Measurements from ENCODE around the gene IRF3. TPM values are rescaled to one million over a fixed set of nuclear protein-coding genes. Genes with fewer than 3 reads are reported as not detected.
A peak's percentile ranks its signal among the peaks of the same experiment; 100 is the strongest.
"Not testable (repeated sequence)": the region's sequence is repeated elsewhere in the genome, so short reads cannot be mapped to it uniquely, and the experiment has no call there.

IRF3 gene
- polyA plus RNA-seq, 1 donor = 53.2 TPM

DNA sequence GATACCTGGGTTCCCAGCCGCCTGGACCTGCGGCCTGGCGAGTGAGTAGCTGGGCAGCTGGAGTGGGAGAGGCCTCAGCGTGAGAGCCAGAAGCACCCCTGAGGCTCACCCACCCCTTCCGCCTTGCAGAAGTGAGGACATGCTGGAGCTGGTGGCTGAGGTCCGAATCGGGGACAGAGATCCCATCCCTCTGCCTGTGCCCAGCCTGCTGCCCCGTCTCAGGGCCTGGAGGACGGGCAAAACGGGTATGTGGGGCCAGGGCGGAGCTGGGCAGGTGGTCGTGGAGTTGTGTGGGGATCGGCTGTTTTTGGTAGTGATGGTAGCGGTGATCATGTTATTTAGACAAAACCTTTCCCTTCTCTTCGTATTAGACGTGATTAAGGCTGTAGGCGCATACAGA, 19.1 kb downstream of the IRF3 start:
- no peak for DNase-seq

DNA sequence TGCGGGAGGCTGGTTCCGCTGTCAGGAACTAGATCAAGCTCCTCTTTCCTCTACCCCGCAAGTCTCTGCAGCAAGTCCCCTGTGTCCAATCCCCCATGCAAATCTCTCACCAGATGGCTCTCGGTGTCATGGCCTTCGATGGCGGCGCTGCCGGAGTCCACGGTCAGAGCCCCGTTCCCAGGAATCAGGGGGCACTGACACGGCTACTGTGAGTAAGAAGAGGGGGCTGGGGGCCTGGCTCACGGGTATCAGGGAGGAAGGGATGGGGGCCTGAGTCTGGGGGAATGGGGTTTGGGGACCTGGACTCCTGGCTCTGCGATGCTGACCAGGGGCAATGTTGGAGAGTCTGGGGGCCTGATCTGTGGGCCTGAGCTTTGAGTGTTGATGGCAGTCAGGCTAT, 19.7 kb downstream of the IRF3 start:
- no peak for DNase-seq

DNA sequence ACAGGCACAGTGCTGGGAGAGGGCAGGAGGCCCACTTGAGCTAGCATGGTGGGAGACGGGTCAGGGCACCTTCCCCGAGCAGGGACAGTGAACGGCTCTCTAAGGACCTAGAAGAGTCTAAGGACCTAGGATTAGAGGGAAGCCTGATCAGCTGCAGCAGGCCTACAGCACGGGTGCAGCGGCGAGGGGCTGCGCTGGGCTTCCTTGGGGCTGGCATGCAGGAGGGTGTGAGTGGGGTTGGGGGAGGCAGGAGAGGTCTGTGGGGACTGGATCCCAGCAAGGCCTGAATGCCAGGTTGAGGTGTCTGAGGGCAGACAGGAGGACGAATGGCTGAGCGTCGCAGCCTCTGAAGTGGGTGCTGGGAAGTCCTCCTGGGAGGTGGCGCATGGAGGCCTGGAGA, 20.1 kb downstream of the IRF3 start:
- DNase-seq = no peak

DNA sequence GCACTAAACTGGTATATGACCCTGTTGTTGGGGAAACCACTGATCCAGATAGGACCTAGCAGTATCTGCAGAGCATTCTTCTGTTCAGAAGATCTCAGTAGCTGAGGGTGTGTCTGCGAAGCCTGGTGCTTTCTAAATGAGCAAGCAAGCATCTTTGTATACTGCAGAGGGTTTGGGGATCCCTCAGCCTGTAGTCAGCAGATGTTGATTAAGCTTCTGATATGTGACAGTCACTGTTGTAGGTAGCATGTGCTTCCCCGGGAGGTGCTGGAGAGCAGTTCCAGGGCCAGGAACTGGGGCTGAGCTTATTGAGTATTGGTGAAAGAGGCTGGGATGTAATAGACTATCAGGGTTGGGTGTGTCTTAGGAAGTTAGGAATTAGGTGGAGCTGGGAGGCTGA, 22.2 kb downstream of the IRF3 start:
- DNase-seq = no peak

DNA sequence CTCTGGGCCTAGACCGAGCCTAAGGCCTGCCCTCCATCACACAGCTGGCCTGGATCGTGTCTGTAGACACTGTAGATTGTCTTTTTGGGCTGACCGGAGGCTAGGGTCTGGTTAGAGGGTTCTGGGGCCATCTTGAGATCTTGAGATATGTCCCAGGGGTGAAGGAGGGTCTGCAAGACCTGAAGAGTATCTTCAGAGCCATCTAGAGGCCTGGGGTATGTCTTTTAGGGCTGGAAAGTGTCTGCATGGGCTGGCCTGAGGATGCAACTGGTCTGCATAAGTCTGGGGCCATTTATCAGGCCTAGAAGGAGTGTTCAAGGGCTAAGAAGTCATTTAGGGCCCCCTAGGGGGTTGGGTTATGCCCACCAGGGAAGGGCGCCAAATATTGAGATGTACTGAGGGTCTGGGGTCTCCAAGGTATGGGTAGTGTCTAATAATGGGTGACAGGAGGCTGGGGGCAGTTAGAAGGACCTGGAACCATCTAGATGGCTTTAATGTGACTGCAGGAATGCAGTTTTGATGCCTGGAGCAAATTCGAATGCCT, 23.1 kb downstream of the IRF3 start:
- no peak for DNase-seq

DNA sequence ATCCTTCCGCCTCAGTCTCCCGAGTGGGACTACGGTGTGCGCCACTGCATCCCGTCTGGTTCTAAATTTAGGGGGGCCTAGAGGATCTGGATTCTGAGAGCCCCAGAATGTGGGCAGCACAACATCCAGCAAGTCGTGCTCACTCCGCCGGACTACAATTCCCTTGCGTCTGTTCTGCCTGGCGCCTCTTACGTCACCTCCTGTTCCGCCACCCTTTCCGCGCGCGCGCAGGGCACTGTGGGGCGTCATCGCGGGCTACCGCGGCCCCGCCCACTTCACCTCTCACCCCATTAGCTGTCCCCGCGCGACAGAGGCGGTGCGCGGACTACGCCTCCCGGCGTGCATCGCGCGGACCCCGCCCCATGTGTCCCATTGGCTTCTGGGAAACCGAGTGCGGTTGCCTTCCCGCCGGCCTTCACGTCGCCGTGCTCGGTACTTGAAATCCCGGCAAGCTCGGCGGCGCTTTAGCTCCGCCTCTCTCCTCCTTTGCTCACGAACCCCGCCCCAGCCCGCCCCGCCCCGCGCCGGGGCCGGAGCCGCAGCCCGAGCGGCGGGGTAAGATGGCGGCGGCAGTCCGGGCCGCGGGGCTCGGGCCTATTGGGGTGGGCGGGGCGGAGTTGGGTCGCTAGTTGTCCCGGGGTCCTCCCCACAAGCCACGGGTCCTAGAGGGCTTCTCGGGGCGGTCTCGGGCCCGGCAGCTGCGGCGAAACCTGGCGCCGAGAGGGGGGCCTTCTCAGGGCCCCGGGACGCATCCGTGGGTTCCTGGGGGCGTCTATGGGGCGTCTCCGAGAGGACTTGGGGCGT, 23.8 kb downstream of the IRF3 start, which contains the start of gene SCAF1:
TSS of gene SCAF1 (plus strand) at position 522 of the 804 bp plus-strand sequence. CDS start 2,818 bp downstream, outside the sequence.
- DNase-seq = peak; percentile 99

DNA sequence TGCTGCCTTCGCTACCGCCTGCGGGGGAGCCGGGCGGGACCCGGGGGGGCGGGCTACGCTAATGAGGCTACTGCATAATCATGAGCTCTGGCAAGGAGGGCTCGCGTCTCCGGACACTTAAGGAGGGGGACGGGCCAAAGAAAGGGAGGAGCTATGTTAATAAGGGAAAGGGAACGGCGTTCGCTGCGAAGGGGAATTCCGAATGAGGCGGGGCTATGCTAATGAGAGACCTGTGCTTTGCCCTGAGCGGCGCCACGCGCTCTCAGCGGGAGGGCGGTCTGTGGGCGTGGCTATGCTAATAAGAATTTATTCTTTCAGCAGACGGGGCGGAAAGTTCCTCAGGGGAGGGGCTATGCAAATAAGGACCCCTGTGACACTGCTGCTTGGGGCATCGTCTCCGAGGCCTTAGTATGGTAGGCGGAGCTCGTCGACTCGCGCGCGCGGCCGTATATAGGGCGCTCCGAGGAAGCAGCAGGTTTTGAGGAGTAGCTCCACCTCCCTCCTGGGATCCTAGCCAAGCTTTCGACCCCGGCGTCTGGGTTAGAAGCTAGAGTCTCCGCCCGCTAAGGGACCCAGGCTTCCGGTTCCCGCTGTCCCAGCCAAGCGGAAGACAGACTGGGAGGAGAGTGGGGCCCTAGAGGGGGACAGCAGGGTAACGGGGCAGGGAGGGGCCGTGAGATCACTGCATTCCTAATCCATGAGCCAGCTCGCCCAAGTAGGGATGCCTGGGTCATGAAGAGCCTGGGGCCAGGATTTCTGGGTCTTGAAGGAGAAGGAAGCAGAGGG, 25.4 kb downstream of the IRF3 start, which contains the start of gene RRAS:
TSS of gene RRAS (minus strand) at position 31 of the 786 bp plus-strand sequence. CDS start 45 bp downstream, outside the sequence.
- DNase-seq = peak; percentile 100

DNA sequence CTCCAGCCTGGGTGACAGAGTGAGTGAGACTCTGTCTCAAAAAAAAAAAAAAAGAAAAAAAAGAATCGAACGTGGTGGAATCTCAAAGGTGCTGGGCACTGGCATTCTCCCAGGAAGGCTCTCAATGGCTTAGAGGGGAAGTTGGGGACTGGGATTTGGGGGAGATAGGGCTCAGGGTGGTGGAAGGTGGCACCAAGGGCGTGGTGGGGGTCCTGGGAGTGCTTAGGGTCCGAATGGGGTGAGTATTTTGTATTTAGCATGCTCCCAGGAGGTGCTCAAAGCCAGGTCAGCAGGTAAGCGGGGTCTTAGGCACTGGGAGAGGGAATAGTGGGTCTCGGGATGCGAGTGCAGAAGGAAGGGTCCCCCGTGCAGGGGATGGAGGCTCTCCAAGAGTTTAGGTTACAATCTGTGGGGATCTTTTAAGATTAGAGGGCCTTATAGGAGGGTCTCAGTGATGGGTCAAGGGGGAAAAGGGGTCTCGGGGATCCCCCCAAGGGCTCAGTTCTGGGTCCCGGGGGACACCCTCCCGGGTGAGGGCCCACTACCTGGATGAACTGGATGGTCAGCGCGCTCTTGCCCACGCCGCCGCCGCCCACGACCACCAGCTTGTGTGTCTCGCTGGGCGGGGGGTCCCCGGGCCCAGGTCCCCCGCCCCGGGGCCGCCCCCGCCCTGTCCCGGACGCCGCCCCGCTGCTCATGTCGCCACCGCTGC, 26.1 kb downstream of the IRF3 start:
- no peak for DNase-seq

DNA sequence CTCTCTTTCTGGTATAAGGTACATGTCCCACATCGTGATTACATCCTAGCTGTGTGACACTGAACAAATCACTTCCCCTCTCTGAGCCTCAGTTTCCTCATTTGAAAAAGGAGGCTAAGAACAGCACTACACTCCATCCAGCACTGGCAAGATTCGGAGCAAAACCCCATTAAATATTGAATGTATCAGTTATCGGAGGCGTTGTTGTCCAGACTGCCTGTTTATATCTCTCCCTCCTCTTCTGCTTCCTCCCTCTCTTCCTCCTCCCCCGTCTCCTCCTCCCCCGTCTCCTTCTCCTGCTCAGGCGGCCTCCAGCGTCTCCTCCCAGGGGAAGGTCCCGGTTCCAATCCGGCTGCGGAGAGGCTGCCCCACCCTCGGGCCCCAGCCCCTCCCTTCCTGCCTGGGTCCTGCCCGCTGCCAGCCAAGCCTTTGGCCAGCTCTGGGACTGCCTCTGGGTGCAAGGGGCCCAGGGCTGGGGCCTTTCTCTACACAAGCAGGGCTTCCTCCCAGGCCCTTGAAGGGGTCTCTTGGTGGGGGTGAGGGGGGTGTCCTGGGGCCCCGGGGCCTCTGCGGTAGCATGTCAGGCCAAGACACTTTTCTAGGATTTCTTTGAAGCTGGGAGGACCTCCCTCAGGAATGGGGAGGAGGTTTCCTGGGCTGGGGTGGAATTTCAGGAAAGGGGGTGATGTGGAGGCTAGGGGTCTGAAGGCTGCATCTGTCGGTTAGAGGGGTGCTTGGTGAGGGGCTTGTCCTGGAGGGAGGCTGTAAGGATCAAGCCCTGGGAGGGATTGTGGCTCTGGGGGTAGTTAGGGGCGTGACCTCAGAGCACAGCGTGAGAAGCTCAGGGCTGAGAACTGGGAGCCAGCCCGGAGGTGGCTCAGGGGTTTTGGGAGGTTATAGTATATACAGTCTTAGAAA, 27.6 kb downstream of the IRF3 start:
- no peak for DNase-seq

DNA sequence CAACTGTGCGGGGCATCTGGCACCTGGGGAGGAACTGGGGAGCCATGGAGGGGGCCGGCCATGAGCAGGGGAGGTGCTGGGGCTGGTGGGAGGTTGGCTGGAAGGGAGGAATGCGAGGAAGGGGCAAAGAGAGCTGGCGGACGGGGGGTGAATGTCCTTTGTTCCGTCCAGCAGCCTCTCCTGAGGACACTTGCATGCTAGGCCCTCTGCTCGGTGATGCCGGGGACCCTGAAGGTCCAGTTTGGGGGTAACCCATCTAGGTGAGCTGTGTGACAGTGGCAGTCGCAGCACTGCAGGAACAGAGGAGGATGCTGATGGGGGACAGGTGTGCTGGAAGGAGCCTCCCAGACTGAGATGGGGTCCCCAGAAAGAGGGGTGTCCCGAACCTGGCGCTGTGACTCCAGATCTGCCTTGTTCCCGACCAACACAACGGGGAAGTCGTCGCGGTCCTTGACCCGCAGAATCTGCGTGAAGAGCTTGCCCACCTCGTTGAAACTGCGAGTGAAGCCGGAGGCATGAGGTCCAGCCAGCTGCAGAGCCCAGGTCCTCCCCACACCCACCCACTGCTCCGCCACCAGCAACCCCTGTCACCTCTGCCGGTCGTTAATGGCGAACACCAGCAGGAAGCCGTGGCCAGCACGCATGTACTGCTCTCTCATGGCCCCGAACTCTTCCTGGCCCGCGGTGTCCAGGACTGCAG, 29.3 kb downstream of the IRF3 start:
- no peak for DNase-seq

DNA sequence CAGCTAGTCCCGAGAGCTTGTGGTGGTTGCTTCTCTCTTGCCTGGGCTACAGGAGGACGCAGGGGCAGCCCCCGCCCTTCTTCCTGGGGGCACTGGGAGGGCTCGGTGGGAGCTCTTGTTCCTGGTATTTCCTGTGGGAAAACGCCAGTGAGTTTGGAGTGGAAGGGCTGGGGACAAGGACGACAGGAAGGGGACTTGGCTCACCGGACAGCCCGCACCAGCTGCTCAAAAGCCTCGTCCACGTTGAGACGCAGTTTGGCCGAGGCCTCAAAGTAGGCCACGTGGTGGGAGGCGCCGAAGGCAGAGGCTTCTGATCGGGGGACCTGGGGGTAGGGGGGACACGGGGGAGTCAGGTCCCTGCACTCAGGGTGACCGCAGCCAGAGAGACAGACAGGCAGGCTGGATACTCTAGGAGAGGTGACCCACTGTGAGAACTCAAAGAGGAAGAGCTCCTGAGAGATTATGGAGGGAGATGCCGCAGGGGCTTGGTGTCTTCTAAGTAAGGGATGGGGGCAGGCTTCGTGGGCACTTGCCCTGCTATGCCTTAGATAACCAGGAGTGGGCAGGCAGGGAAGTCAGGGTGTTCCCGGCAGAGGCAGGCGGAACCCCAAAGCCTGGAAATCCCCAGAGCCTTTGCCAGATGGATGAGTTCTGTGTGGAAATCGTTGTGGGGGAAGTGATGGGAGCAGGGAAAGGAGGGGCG, 30.0 kb downstream of the IRF3 start:
- no peak for DNase-seq

DNA sequence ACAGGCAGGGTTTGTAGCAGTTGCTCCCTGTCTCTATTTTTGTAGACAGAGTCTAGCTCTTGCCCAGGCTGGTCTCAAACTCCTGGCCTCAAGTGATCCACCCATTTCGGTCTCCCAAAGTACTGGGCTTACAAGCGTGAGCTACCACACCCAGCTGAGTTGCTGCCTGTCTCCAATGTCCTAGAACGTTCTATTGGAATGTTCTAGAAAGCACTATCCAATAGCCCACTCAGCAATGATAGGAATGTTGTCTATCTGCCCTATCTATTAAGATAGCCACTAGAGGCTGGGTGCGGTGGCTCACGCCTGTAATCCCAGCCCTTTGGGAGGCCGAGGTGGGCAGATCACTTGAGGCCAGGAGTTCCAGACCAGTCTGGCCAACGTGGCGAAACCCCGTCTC, 32.4 kb downstream of the IRF3 start:
- not testable (repeated sequence) for DNase-seq

DNA sequence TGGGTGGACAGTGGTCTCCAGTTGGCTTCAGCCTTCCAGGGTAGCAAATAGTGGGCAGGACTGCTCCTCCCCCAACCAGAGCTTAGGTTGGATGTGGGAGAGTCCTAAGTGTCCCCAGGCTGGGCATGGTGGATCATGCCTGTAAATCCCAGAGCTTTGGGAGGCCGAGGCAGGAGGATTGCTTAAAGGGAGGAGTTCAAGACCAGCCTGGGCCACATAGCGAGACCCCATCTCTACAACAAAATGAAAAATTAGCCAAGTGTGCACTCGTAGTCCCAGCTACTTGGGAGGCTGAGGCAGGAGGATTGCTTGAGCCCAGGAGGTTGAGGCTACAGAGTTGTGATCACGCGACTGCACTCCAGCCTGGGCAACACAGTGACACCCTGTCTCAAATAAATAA, 33.1 kb downstream of the IRF3 start:
- DNase-seq = no peak

DNA sequence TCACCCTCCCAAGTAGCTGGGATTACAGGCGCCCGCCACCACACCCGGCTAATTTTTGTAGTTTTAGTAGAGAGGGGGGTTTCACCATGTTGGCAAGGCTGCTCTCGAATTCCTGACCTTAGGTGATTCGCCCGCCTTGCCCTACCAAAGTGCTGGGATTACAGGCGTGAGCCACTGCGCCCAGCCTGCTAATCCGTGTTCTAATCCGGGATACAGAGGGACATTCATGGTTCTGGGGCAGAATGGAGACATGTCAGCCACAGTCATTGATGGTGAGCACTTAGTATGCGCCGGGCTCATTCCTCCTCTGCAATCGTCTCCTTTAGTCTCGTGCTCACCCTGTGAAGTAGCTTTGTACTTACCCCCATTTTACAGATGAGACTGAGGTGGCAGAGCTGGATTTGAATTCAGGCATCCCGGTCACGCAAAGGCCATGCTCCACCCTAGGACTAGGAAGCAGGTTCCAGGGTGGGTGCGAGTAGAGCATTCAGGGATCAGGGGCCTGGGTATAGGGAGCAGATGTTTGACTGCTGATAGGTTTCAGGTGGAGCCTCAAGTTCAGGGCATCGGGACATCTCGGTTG, 34.0 kb downstream of the IRF3 start:
- no peak for DNase-seq

DNA sequence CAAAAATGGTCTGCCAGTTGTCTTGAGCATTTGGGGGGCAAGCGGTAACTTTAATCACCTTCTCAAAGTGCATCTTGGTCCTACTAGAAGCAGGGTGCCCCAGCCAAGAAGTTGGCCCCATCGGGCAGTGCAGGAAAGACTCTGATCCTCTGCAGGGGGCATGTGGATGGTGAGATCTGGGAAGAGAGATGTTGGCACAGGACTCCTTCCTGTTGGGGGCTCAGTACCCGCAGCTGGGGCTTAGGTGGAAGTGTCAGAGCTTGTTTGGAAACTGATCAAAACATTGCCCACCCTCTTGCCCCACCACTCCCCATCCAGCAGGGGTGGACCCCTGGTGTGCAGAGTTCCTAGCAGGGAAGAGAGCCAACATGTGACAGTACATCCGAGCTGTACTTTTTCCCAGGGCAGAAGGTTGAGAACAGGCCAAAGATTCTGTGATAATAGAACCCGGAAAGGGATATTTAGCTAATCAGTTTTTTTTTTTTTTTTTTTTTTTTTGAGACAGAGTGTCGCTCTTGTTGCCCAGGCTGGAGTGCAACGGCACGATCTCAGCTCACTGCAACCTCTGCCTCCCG, 34.6 kb downstream of the IRF3 start:
- DNase-seq = no peak

DNA sequence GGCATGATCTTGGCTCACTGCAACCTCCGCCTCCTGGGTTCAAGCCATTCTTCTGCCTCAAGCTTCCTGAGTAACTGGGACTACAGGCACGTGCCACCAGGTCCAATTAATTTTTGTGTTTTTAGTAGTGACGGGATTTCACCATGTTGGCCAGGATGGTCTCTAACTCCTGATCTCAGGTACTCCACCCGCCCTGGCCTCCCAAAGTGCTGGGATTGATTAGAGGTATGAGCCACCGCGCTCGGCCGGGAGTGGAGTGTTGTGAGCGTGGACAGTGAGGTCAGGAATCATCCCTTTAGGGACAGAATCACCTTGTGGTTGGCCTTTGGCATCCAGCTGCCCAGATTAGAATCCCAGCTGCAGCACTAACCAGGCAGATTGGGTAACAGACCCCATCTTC, 36.0 kb downstream of the IRF3 start:
- no peak for DNase-seq

DNA sequence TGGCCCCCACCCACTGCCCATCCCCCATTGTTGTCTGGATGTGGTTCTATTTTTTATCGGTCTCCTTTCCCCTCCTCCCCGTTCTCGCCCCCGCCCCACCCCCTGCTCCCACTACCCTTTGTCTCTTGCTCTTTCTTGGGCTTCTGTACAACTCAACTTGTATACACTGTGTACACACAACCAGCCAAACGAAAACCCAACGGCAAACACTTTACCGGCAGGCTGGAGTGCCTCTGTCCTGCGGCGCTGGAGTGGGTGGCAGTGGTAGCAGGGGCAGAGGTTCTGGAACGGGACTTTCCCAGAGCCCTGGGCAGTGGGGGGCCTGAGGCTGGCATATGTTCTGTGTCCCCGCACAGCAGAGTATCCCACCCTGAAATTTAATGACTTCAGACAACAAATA, 39.4 kb downstream of the IRF3 start:
- DNase-seq = no peak

DNA sequence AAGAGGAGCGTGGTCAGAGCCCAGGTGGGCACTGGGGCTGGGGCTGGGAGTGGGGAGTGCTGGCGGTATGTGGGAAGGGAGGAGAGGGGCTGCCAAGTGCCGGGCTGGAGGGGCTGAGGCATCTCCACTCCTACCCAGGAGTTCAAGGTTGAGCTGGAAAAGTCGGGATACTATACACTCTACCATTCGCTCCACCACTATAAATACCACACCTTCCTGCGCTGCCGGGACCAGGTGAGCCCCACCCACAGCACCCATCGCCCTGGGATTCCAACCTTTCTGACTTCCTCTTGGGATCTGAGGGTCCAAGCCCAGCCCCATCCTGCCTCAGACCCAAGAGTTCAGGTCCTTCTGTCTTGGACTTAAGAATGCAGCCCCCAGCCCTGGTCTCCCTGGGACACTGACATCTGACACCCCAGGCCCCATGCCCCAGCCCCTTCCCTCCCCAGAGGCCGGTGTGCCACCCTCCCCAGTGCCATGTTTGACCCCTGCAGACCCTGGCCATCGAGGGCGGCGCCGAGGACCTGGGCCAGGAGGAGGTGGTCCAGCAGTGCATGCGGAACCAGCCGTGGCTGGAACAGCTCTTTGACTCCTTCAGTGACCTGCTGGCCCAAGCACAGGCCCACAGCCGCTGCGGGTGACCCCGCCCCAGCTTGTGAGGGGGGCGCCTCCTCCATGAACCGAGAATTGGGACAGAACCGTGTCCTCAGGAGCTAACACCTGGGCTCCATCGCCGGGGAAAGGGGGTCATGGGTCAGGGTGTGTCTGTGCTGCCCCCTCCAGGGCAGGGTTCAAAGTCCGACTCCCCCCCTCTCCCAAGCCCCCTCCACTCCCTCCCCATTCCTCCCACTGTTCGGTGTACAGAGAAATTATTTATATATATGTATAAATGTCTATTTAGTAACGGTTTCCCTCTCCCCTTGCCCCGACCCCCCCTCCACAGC, 40.4 kb downstream of the IRF3 start:
- DNase-seq = no peak
